Duodenal mucosa (tissue), 2 donors: ENCODE results near the gene CRADD.

ENCODE experiments used
- H3K27ac ChIP-seq: one replicate; pipeline ENCODE4 v1.7.0; 2013; ENCODE audit warnings: low read depth, low read length
- H3K27me3 ChIP-seq, 2 donors: one replicate each; pipeline ENCODE4 v1.7.0; 2013; ENCODE audit warnings: low read length in 2 of 2, control low read depth in 1 of 2; ENCODE audit not compliant: insufficient read depth in 2 of 2, control insufficient read depth in 1 of 2
- H3K36me3 ChIP-seq, 2 donors: one replicate each; pipeline ENCODE4 v1.7.0; 2013; ENCODE audit warnings: low read length in 2 of 2, control low read depth in 1 of 2; ENCODE audit not compliant: insufficient read depth in 2 of 2, control insufficient read depth in 1 of 2
- H3K4me1 ChIP-seq, 2 donors: one replicate each; pipeline ENCODE4 v1.7.0; 2013; ENCODE audit warnings: low read length in 2 of 2, control low read depth in 1 of 2; ENCODE audit not compliant: insufficient read depth in 2 of 2, control insufficient read depth in 1 of 2
- H3K4me3 ChIP-seq, 2 donors: one replicate each; pipeline ENCODE4 v1.7.0; 2013; ENCODE audit warnings: low read length in 2 of 2, low read depth in 1 of 2
- H3K9ac ChIP-seq, 2 donors: one replicate each; pipeline ENCODE4 v1.7.0; 2013; ENCODE audit warnings: low read length in 2 of 2, low read depth in 1 of 2
- H3K9me3 ChIP-seq, 2 donors: one replicate each; pipeline ENCODE4 v1.7.0; 2013; ENCODE audit warnings: low read length in 2 of 2, control low read depth in 1 of 2; ENCODE audit not compliant: control insufficient read depth in 1 of 2

The CRADD gene

GRCh38 chr12:93802698-93803423 is 125.7 kb downstream of the CRADD start:
- no peak overlapping the region for H3K9ac ChIP-seq
- H3K27ac ChIP-seq: peak overlapping the region; percentile 55
- H3K36me3 ChIP-seq: no peaks in the 10 kb centered on the region
- peaks cover 14 to 23% of the 10 kb centered on the region in 2 donors for H3K4me1 ChIP-seq
- H3K9me3 ChIP-seq: no peaks in the 10 kb centered on the region
- no peaks in the 10 kb centered on the region for H3K27me3 ChIP-seq
- no peak overlapping the region for H3K4me3 ChIP-seq

DNA sequence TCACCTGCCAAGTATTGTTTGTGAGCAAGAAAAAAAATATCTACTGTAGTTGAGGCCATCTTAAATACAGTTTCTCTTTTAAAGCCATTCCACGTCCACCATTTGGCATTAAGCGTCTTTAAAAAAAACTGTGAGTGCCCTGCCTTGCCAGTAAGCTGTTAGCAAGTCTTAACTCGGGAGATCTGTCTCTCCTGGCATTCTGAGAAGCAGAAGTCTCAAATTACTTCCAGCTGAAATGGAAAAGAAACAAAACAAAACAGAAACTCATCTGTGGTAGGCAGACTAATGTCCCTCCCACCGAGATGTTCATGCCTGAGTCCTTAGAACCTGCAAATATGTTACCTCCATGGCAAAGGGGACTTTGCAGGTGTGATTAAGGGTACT is 126.2 kb downstream of the CRADD start:
- Histone ChIP-seq H3K9me3 (no peaks in the 10 kb centered on the region), H3K4me1 (peaks cover 14 to 22% of the 10 kb centered on the region in 2 donors), H3K27me3 (no peaks in the 10 kb centered on the region), H3K4me3 (no peak overlapping the region), H3K36me3 (no peaks in the 10 kb centered on the region), H3K9ac (no peak overlapping the region), H3K27ac (peak overlapping the region; percentile 55)

DNA sequence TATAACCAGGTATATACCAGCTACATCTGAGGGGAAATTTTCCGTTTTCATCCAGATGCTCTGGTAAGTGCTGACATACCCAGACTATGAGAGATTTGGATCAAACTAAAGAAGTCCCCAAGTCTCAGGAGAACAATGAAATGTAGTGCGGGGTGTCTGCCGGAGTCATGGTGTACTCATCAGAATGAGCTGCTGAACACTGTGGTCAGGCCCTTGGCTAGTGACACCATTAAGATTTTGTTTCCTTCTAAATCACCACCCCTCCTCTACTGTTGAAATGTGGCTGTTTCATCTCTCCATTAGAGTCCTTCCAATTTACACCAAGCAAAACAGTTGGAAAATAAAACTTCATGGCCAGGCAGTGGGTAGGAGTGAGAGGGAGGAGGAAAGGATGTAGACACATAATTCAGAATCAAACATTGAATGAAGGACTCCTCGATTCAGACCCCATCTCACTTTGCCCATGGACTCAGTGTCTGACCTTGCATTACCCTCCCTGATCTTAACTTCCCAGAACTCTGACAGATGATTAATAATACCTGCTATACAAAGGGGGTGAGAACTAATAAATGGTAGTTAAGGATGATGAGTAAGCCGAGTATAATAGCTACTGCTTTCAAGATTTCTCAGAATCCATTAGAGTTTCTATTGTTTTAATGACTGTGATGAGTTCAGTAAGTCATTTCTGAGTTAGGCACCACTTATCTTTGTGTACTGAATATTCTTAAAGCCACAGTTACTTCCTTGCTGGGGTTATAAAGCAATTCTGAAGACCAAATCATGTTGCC is 127.4 kb downstream of the CRADD start:
- H3K27me3 ChIP-seq: no peaks in the 10 kb centered on the region
- no peaks in the 10 kb centered on the region for H3K36me3 ChIP-seq
- H3K9me3 ChIP-seq: no peaks in the 10 kb centered on the region
- peaks cover 14 to 18% of the 10 kb centered on the region in 2 donors for H3K4me1 ChIP-seq
- H3K4me3 ChIP-seq: no peak overlapping the region
- no peak overlapping the region for H3K9ac ChIP-seq
- no peak overlapping the region for H3K27ac ChIP-seq

- no peak overlapping the region for H3K27ac ChIP-seq
- no peaks in the 10 kb centered on the region for H3K27me3 ChIP-seq
- no peak overlapping the region for H3K9ac ChIP-seq
- no peaks in the 10 kb centered on the region for H3K36me3 ChIP-seq
- H3K9me3 ChIP-seq: no peaks in the 10 kb centered on the region
- peaks cover 14 to 18% of the 10 kb centered on the region in 2 donors for H3K4me1 ChIP-seq
- no peak overlapping the region for H3K4me3 ChIP-seq
These were observed 128.6 kb downstream of the CRADD start for GRCh38 chr12:93805736-93806141.

DNA sequence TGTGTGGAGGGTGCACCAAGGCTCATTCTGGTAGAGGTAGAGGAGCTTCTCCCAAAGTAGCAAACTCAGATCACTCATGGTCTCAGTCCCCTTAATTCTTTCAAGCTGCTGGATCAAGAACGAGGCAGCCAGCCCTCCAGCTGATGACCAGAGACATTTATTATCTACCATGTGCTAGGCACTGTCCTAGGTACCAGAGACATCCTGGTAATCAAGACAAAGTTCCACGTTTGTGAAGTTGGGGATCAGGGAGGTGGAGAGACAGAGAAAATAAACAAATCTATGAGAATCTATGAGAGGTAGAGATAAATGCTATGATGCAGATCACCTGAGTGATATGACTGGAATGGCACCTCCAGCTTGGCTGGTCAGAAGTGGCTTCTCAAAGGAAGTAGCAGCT is 130.2 kb downstream of the CRADD start:
- no peak overlapping the region for H3K9ac ChIP-seq
- no peaks in the 10 kb centered on the region for H3K9me3 ChIP-seq
- no peaks in the 10 kb centered on the region for H3K27me3 ChIP-seq
- H3K4me1 ChIP-seq: peaks cover 13 to 14% of the 10 kb centered on the region in 2 donors
- no peaks in the 10 kb centered on the region for H3K36me3 ChIP-seq
- H3K27ac ChIP-seq: no peak overlapping the region
- no peak overlapping the region for H3K4me3 ChIP-seq

GRCh38 chr12:93808169-93808899 is 131.2 kb downstream of the CRADD start:
- Histone ChIP-seq H3K36me3 (no peaks in the 10 kb centered on the region), H3K9ac (no peak overlapping the region), H3K4me1 (peaks cover 4 to 7% of the 10 kb centered on the region in 2 donors), H3K27me3 (no peaks in the 10 kb centered on the region), H3K9me3 (no peaks in the 10 kb centered on the region), H3K4me3 (no peak overlapping the region), H3K27ac (no peak overlapping the region)

GRCh38 chr12:93812626-93813025 is 135.5 kb downstream of the CRADD start:
- no peak overlapping the region for H3K4me3 ChIP-seq
- no peak overlapping the region for H3K27ac ChIP-seq
- no peak overlapping the region for H3K9ac ChIP-seq
- H3K9me3 ChIP-seq: no peaks in the 10 kb centered on the region
- H3K4me1 ChIP-seq: no peaks in the 10 kb centered on the region
- H3K36me3 ChIP-seq: no peaks in the 10 kb centered on the region
- H3K27me3 ChIP-seq: no peaks in the 10 kb centered on the region

DNA sequence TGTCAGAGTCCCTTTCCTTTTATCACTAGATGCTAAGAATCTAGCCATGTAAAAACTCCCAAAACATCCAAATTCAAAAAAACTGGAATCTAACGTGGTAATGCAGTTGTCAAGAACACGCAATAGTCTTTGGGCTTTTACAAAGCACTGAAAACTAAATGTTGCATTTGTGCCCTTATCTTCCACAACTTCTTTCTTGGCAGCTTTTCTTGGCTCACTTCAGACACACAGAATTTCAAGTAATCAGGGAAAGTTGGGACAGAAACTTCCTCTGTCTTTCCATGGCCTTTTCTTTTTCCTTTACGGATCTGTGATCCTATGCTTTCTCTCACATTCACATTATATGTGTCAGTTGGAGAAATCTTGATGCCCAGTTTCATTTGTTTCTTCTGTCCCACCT is 136.0 kb downstream of the CRADD start:
- Histone ChIP-seq H3K9me3 (no peaks in the 10 kb centered on the region), H3K36me3 (no peaks in the 10 kb centered on the region), H3K27me3 (no peaks in the 10 kb centered on the region), H3K4me1 (no peaks in the 10 kb centered on the region), H3K9ac (no peak overlapping the region), H3K27ac (no peak overlapping the region), H3K4me3 (no peak overlapping the region)

- Histone ChIP-seq H3K9me3 (no peaks in the 10 kb centered on the region), H3K9ac (no peak overlapping the region), H3K36me3 (no peaks in the 10 kb centered on the region), H3K27me3 (no peaks in the 10 kb centered on the region), H3K27ac (peak overlapping the region; percentile 68), H3K4me1 (no peaks in the 10 kb centered on the region), H3K4me3 (no peak overlapping the region)
These were observed 137.0 kb downstream of the CRADD start for GRCh38 chr12:93813972-93814821.
